MM.1S (cell line): Measurements from ENCODE around the gene HNRNPLL.
"Not testable (repeated sequence)": the region's sequence is repeated elsewhere in the genome, so short reads cannot be mapped to it uniquely, and the experiment has no call there.

Experiments
- DNase-seq: peaks from one replicate; pipeline ENCODE4 v3.0.0-alpha.2; 2015
- H2AFZ ChIP-seq: fragments of 300-600 bp; sonication (generic); 2 replicates; pipeline ENCODE4 v1.6.0; 2016; ENCODE audit warnings: antibody characterized with exemption, low read length
- H3F3A ChIP-seq: fragments of 300-600 bp; sonication (generic); 2 replicates; pipeline ENCODE4 v1.6.1; 2016; ENCODE audit warnings: mild to moderate bottlenecking, antibody characterized with exemption, low read length, moderate library complexity, mixed read lengths; ENCODE audit not compliant: insufficient read depth
- H3K27ac ChIP-seq: fragments of 300-600 bp; sonication (generic); 2 replicates; pipeline ENCODE4 v1.5.1; 2016; ENCODE audit warnings: mild to moderate bottlenecking, low read length
- H3K27me3 ChIP-seq: fragments of 300-600 bp; sonication (generic); replicated peaks from 2 replicates; pipeline ENCODE4 v1.6.0; 2016; ENCODE audit warnings: low read length; ENCODE audit not compliant: insufficient read depth
- H3K36me3 ChIP-seq: fragments of 300-600 bp; sonication (generic); replicated peaks from 2 replicates; pipeline ENCODE4 v1.6.1; 2016; ENCODE audit warnings: mild to moderate bottlenecking, low read length, mixed read lengths; ENCODE audit not compliant: insufficient read depth
- H3K4me1 ChIP-seq: fragments of 300-600 bp; sonication (generic); 2 replicates; pipeline ENCODE4 v1.6.1; 2016; ENCODE audit warnings: low read length, mixed read lengths
- H3K4me2 ChIP-seq: fragments of 300-600 bp; sonication (generic); 2 replicates; pipeline ENCODE4 v1.6.0; 2016; ENCODE audit warnings: low read depth, low read length
- H3K4me3 ChIP-seq: fragments of 300-600 bp; sonication (generic); 2 replicates; pipeline ENCODE4 v1.5.1; 2016; ENCODE audit warnings: low read length, mixed read lengths
- H3K79me2 ChIP-seq: fragments of 300-600 bp; sonication (generic); 2 replicates; pipeline ENCODE4 v1.6.1; 2016; ENCODE audit warnings: mixed run types, low read length, mixed read lengths
- H3K9ac ChIP-seq: fragments of 300-600 bp; sonication (generic); 2 replicates; pipeline ENCODE4 v1.6.1; 2016; ENCODE audit warnings: low read length, mixed read lengths
- H3K9me2 ChIP-seq: fragments of 300-600 bp; sonication (generic); replicated peaks from 2 replicates; pipeline ENCODE4 v1.6.1; 2016; ENCODE audit warnings: mild to moderate bottlenecking, low read length, mixed read lengths; ENCODE audit not compliant: insufficient read depth
- H3K9me3 ChIP-seq: fragments of 300-600 bp; sonication (generic); replicated peaks from 2 replicates; pipeline ENCODE4 v1.6.1; 2016; ENCODE audit warnings: mild to moderate bottlenecking, low read length, mixed read lengths; ENCODE audit not compliant: insufficient read depth
- H4K20me1 ChIP-seq: fragments of 300-600 bp; sonication (generic); 2 replicates; pipeline ENCODE4 v1.6.1; 2016; ENCODE audit warnings: mild to moderate bottlenecking, low read length, moderate library complexity, mixed read lengths; ENCODE audit not compliant: insufficient read depth
- EZH2 ChIP-seq: fragments of 300-600 bp; sonication (generic); optimal IDR thresholded peaks from 2 replicates; pipeline ENCODE3; 2017; ENCODE audit warnings: low read depth, mild to moderate bottlenecking, antibody characterized with exemption, low read length, mixed read lengths
- EZH2phosphoT487 ChIP-seq: fragments of 300-600 bp; sonication (generic); IDR thresholded peaks from 2 replicates; pipeline ENCODE4 v1.6.1; 2018; ENCODE audit warnings: antibody characterized with exemption, low read length
- TF ChIP-seq, protein P1 (sequence below): fragments of 300-600 bp; sonication (generic); IDR thresholded peaks from 2 replicates; pipeline ENCODE4 v1.5.1; 2016; ENCODE audit warnings: antibody characterized with exemption, low read length, mixed read lengths

HNRNPLL gene

GRCh38 chr2:38643021-38643671 lies 40.4 kb upstream of the HNRNPLL start:
- no peak overlapping the region for H2AFZ ChIP-seq
- H3K4me2 ChIP-seq: no peak overlapping the region
- H3K4me3 ChIP-seq: no peak overlapping the region
- H3K9me3 ChIP-seq: no peaks in the 10 kb centered on the region
- H3K9ac ChIP-seq: no peak overlapping the region
- TF ChIP-seq EZH2: no peak
- TF ChIP-seq EZH2phosphoT487: no peak
- TF ChIP-seq, protein P1, sequence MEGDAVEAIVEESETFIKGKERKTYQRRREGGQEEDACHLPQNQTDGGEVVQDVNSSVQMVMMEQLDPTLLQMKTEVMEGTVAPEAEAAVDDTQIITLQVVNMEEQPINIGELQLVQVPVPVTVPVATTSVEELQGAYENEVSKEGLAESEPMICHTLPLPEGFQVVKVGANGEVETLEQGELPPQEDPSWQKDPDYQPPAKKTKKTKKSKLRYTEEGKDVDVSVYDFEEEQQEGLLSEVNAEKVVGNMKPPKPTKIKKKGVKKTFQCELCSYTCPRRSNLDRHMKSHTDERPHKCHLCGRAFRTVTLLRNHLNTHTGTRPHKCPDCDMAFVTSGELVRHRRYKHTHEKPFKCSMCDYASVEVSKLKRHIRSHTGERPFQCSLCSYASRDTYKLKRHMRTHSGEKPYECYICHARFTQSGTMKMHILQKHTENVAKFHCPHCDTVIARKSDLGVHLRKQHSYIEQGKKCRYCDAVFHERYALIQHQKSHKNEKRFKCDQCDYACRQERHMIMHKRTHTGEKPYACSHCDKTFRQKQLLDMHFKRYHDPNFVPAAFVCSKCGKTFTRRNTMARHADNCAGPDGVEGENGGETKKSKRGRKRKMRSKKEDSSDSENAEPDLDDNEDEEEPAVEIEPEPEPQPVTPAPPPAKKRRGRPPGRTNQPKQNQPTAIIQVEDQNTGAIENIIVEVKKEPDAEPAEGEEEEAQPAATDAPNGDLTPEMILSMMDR: no peak
- H3K4me1 ChIP-seq: peaks cover 8% of the 10 kb centered on the region
- H3F3A ChIP-seq: peaks cover 5% of the 10 kb centered on the region; the same call in 1 of the 2 replicates
- no peaks in the 10 kb centered on the region for H3K27me3 ChIP-seq
- no peaks in the 10 kb centered on the region for H3K36me3 ChIP-seq
- no peak for DNase-seq
- no peaks in the 10 kb centered on the region for H4K20me1 ChIP-seq
- H3K9me2 ChIP-seq: no peaks in the 10 kb centered on the region
- H3K27ac ChIP-seq: no peak overlapping the region
- H3K79me2 ChIP-seq: no peaks in the 10 kb centered on the region

DNA sequence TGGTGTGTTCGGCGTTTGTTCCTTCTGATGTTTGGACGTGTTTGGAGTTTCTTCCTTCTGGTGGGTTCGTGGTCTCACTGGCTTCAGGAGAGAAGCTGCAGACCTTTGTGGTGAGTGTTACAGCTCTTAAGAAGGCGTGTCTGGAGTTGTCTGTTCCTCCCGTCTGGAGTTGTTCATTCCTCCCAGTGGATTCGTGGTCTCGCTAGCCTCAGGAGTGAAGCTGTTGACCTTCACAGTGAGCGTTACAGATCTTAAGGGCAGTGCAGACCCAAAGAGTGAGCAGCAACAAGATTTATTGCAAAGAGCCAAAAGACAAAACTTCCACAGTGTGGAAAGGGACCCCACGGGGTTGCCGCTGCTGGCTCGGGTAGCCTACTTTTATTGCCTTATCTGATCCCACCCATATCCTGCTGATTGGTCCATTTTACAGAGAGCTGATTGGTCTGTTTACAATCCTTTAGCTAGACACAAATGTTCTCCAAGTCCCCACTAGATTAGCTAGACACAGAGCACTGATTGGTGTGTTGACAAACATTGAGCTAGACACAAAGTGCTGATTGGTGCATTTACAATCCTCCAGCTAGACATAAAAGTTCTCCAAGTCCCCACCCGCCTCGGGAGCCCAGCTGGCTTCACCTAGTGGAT lies 39.8 kb upstream of the HNRNPLL start:
- H4K20me1 ChIP-seq, H2AFZ ChIP-seq, H3K9ac ChIP-seq, H3K9me3 ChIP-seq, H3K27ac ChIP-seq, H3K36me3 ChIP-seq, H3K9me2 ChIP-seq, H3K27me3 ChIP-seq, H3K4me2 ChIP-seq, H3K4me1 ChIP-seq, H3K4me3 ChIP-seq, H3F3A ChIP-seq, H3K79me2 ChIP-seq, DNase-seq: not testable (repeated sequence)

- TF ChIP-seq EZH2: no peak
These were observed 33.3 kb upstream of the HNRNPLL start for GRCh38 chr2:38636069-38636468.

GRCh38 chr2:38635139-38635538 lies 32.4 kb upstream of the HNRNPLL start:
- H3K79me2 ChIP-seq: no peaks in the 10 kb centered on the region
- H3K9me3 ChIP-seq: no peaks in the 10 kb centered on the region
- H3F3A ChIP-seq: no peaks in the 10 kb centered on the region; the same call in 1 of the 2 replicates
- TF ChIP-seq EZH2phosphoT487: no peak
- TF ChIP-seq EZH2: no peak
- TF ChIP-seq, protein P1: no peak
- no peak overlapping the region for H3K27ac ChIP-seq
- no peaks in the 10 kb centered on the region for H3K9me2 ChIP-seq
- H3K36me3 ChIP-seq: no peaks in the 10 kb centered on the region
- H4K20me1 ChIP-seq: no peaks in the 10 kb centered on the region
- no peak overlapping the region for H3K4me3 ChIP-seq
- no peaks in the 10 kb centered on the region for H3K27me3 ChIP-seq
- H3K4me2 ChIP-seq: peak overlapping the region; percentile 42
- no peak overlapping the region for H3K9ac ChIP-seq
- no peak overlapping the region for H2AFZ ChIP-seq
- DNase-seq: no peak
- H3K4me1 ChIP-seq: peaks cover 20% of the 10 kb centered on the region

More at GRCh38 chr2:38636069-38636468, 33.3 kb upstream of the HNRNPLL start:
- DNase-seq: no peak
- H3K9me2 ChIP-seq: no peaks in the 10 kb centered on the region
- no peaks in the 10 kb centered on the region for H3K9me3 ChIP-seq
- no peak overlapping the region for H3K9ac ChIP-seq
- H3K4me3 ChIP-seq: no peak overlapping the region
- H3K79me2 ChIP-seq: no peaks in the 10 kb centered on the region
- no peaks in the 10 kb centered on the region for H4K20me1 ChIP-seq
- no peaks in the 10 kb centered on the region for H3K36me3 ChIP-seq
- H3K4me2 ChIP-seq: no peak overlapping the region
- peaks cover 20% of the 10 kb centered on the region for H3K4me1 ChIP-seq
- no peaks in the 10 kb centered on the region; the same call in 1 of the 2 replicates for H3F3A ChIP-seq
- H2AFZ ChIP-seq: no peak overlapping the region
- H3K27ac ChIP-seq: no peak overlapping the region
- H3K27me3 ChIP-seq: no peaks in the 10 kb centered on the region
